ENCODE measurements around the gene TGFBR2.
A peak's percentile ranks its signal among the peaks of the same experiment; 100 is the strongest.

TGFBR2 gene

DNA sequence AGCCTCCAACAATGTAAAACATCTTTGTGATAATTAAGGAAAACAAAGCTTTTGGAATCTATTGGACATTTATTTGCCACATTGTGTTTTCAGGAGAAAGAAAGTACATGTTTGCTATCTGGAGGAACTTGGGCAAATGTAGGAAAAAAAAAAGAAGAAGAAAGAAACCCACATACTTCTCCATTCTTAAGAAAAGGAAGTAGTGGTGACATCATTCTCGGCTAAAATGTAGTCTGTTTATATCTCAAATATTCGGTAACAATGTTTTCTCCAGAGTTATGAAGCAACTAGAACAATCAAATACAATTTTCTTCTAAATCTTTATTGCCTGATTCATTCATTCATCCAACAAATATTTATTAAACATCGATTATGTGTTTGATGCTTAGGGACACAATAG, 2.3 kb upstream of the TGFBR2 start:
- no peak for DNase-seq

- DNase-seq = no peak
Measured at GRCh38 chr3:30604558-30604957, 1.8 kb upstream of the TGFBR2 start.

- no peak for DNase-seq
Measured at GRCh38 chr3:30605005-30605404, 1.4 kb upstream of the TGFBR2 start.

- DNase-seq = no peak
Measured at GRCh38 chr3:30605706-30606300, 598 bp upstream of the TGFBR2 start.

DNA sequence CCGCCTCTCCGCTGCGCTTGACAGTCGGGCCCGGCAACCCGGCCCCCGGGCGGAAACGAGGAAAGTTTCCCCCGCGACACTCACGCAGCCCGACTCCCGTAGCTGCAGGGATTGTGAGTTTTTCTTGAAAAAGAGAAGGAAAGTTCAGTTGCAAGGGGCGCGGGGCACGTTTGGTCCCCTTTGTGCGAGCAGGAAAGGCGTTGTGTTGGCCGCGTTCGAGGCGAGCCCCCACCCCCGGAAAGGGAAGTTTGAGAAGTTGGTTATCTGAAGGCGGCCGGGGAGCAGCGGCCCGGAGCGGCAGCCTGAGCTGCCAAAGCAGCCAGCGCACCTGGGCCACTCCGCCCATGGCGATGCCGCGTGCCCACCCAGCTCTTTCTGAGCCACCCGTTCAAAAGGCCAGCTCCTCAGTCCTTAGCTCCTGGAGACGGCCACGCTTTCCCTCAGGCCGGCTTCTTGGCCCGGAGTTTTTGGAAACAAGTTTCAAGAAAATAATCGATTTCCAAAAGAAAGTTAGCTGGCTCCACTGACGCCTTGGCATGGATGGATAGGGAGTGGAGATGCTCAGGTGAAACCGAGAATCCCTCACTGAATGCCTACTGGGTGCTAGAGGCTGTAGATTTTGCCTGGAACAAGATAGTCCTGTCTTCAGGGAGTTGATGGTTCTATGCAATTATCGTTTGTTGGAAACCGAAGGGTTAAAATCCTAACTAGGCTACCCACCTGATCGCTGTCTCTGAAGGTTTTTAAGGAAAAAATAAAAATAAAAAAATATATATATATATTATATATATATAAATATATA, 832 bp downstream of the TGFBR2 start:
- peak; percentile 83 for DNase-seq

DNA sequence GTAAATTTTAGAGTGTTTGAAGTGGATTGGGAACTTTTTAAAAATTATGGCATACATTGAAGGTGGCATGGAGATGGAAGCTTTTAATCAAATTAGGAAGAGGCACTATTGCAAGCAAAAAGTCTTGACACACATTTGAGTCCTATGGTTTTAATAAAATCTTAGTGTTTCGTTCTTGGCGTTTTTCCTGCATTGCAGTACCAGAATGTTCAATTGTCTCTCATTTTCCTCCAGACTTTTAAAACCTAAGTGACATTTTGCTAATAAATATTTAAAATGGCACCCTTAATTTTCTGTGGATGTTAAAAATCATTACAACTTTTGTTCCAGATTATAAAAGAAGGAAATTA, 2.2 kb downstream of the TGFBR2 start:
- no peak for DNase-seq

- DNase-seq = no peak
Measured at GRCh38 chr3:30609930-30610701, 3.7 kb downstream of the TGFBR2 start.

DNA sequence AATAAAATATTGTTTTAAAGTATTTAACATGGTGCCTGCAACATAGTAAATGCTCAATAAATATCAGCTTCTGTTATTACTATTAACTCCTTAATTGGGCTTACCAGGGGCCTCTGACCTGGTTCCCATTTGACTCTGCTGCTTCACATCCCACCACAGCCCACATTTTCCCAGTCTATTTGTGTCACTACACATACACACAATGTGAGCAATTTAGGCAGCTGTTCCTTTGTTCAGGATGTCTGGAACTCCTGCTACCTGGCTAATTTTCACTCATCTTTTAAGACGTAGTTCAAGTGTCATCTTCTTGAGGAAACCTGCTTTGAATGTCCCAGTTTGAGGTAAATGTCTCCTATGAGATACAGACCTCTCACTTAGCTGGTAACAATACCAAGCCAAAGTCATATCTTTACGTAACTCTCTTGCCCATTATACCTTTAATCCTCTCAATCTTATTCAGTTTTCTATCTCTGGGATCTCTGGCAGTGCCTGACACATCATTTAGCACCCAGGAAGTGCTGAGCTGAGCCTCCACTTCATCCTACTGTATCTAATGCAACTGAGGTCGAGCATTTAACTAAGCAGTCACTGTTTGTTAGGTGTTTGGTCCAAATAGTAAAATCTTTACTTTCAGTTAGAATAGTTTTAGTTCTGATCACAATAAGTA, 4.4 kb downstream of the TGFBR2 start:
- DNase-seq = no peak

- no peak for DNase-seq
Measured at GRCh38 chr3:30611613-30612436, 5.4 kb downstream of the TGFBR2 start.

- DNase-seq = no peak
Measured at GRCh38 chr3:30612437-30613132, 6.2 kb downstream of the TGFBR2 start.

GRCh38 chr3:30613133-30613825, 6.9 kb downstream of the TGFBR2 start:
- DNase-seq = no peak

- no peak for DNase-seq
Measured at GRCh38 chr3:30614373-30614772, 8.0 kb downstream of the TGFBR2 start.

- DNase-seq = no peak
Measured at GRCh38 chr3:30614943-30615342, 8.5 kb downstream of the TGFBR2 start.

GRCh38 chr3:30615615-30616346, 9.4 kb downstream of the TGFBR2 start:
- no peak for DNase-seq

- DNase-seq = no peak
Measured at GRCh38 chr3:30616347-30617027, 10.1 kb downstream of the TGFBR2 start.

DNA sequence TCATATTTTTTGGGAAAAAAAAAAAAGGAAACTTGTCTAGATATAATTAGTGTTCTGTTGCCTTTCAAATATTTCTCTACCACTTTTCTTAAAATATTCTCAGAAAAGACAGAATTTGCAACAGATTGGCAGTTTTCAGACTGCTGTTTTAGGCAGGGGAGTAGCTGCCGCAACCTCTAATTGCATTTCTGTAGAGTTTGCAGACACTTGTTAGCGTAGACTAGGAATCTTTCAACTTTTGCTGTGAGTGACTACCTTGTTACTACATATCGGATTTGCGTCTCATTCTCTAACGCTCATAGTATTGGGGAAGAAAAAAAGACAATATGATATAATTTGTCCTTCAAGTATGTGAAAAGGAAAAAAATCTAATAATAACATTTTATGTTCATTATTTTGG, 10.7 kb downstream of the TGFBR2 start:
- no peak for DNase-seq

GRCh38 chr3:30617653-30618052, 11.3 kb downstream of the TGFBR2 start:
- no peak for DNase-seq

DNA sequence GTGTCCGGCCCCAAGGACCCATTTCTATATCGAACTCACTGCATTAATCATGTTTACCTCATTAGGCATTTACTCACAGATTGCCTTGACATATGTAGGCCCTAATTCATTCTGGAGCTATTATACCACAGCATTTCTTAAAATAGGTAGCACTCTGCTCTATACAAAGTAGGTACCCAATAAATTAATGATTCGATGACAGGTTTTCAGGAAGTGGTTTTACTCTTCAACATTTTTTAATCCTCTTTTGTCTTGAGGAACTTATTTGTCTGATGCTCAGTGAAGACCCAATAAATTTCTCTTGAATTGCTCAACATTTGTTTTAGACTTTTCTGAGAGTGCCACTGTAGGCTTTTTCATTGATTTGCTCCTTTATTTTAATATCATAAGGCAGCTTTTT, 12.1 kb downstream of the TGFBR2 start:
- DNase-seq = no peak

DNA sequence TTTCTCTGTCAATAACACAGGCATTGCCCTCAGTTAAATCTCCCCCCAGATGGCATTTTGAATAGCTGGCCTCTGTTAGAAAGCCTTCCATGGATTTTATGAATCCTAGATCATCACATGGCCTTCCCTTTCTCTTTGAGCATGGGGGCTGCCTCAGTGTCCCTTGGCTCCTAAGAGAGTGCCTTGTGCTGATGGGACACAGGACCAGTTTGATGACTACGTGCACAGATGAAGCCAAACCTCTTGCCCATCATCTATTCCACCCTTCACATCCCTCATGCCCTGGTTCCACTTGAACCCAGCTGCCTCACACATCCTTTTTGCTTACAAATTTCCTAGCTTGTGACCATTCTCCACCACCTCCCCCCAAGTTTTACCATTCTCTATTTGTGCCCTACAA, 12.9 kb downstream of the TGFBR2 start:
- DNase-seq = no peak

Data from right hindlimb (tissue), 1 donor.